ENCODE results near the gene PARD3.

PARD3 gene

DNA sequence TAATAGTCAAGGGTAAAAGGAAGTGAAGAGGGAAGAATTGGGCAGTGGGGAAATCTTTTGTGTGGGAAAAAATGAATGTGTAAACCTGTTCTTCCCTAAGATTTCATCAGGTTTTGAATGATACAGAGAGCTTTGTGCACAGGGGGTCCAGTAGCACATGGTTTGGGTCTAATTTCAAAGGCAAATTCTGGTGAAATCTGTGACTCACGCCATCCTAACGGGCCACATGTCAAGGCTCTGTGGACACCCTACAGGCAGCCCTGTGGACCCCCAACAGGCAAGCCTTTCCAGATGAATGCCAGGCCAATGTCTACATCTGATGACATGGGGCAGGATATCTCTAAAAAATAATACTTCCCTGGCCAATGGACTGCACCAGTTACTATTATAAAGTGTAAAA is 309.8 kb downstream of the PARD3 start:
- Histone ChIP-seq H3K9me3 (ENCODE audit: control insufficient read depth in 1 of 2, low read length in 2 of 2) (no peaks in the 10 kb centered on the region), H3K27ac (ENCODE audit: low read depth, low read length) (no peak overlapping the region), H3K36me3 (ENCODE audit: control insufficient read depth in 1 of 2, insufficient read depth in 2 of 2, low read length in 2 of 2) (no peaks in the 10 kb centered on the region), H3K4me1 (ENCODE audit: control insufficient read depth in 1 of 2, insufficient read depth in 2 of 2, low read length in 2 of 2) (peaks cover 0 to 6% of the 10 kb centered on the region in 2 donors), H3K4me3 (ENCODE audit: low read depth in 1 of 2, low read length in 2 of 2) (no peak overlapping the region), H3K27me3 (ENCODE audit: control insufficient read depth in 1 of 2, insufficient read depth in 2 of 2, low read length in 2 of 2) (no peaks in the 10 kb centered on the region), H3K9ac (ENCODE audit: low read depth in 1 of 2, low read length in 2 of 2) (no peak overlapping the region)

DNA sequence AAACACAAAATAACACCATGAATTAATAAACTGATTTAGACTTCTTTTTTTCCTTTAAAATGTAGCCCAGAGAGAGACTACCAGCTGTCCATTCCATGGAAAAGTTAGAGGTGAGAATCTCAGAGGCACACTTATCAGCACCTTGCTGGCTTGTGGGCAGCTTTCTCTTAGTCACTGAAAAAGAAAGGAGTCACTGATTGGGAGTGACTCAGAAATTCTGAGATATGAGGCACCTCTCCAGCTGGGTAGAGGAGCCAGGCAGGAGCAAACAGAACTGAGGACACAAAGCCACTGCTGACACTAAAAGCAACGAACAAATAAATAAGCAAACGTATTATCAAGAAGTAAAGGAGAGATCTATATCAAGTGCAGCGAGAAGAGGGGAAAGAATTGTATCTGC is 310.6 kb downstream of the PARD3 start:
- H3K4me3 ChIP-seq (ENCODE audit: low read depth in 1 of 2, low read length in 2 of 2) = no peak overlapping the region
- H3K36me3 ChIP-seq (ENCODE audit: control insufficient read depth in 1 of 2, insufficient read depth in 2 of 2, low read length in 2 of 2) = no peaks in the 10 kb centered on the region
- peaks cover 0 to 6% of the 10 kb centered on the region in 2 donors for H3K4me1 ChIP-seq (ENCODE audit: control insufficient read depth in 1 of 2, insufficient read depth in 2 of 2, low read length in 2 of 2)
- no peaks in the 10 kb centered on the region for H3K27me3 ChIP-seq (ENCODE audit: control insufficient read depth in 1 of 2, insufficient read depth in 2 of 2, low read length in 2 of 2)
- no peaks in the 10 kb centered on the region for H3K9me3 ChIP-seq (ENCODE audit: control insufficient read depth in 1 of 2, low read length in 2 of 2)
- no peak overlapping the region for H3K9ac ChIP-seq (ENCODE audit: low read depth in 1 of 2, low read length in 2 of 2)
- H3K27ac ChIP-seq (ENCODE audit: low read depth, low read length) = no peak overlapping the region

DNA sequence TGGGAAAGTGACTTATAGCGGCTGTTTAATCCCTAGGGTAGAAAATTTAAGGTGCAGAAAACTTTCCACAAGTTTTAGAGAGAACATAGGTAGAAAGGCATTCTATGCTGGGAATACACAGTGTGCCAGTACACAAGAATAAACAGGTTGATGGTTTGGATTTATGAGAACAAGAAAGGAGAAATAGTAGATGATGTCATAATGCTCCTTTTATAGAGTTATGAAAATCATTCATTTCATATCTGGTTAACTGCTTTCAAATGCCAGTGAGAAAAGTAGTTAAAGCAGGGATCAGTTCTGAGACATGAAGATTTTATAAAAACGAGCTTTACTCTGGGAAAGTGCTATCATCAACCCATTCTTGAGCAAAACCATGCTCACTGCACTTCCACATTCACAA is 311.4 kb downstream of the PARD3 start:
- Histone ChIP-seq H3K4me1 (ENCODE audit: control insufficient read depth in 1 of 2, insufficient read depth in 2 of 2, low read length in 2 of 2) (peaks cover 0 to 6% of the 10 kb centered on the region in 2 donors), H3K9ac (ENCODE audit: low read depth in 1 of 2, low read length in 2 of 2) (no peak overlapping the region), H3K4me3 (ENCODE audit: low read depth in 1 of 2, low read length in 2 of 2) (no peak overlapping the region), H3K27me3 (ENCODE audit: control insufficient read depth in 1 of 2, insufficient read depth in 2 of 2, low read length in 2 of 2) (no peaks in the 10 kb centered on the region), H3K36me3 (ENCODE audit: control insufficient read depth in 1 of 2, insufficient read depth in 2 of 2, low read length in 2 of 2) (no peaks in the 10 kb centered on the region), H3K27ac (ENCODE audit: low read depth, low read length) (no peak overlapping the region), H3K9me3 (ENCODE audit: control insufficient read depth in 1 of 2, low read length in 2 of 2) (no peaks in the 10 kb centered on the region)

DNA sequence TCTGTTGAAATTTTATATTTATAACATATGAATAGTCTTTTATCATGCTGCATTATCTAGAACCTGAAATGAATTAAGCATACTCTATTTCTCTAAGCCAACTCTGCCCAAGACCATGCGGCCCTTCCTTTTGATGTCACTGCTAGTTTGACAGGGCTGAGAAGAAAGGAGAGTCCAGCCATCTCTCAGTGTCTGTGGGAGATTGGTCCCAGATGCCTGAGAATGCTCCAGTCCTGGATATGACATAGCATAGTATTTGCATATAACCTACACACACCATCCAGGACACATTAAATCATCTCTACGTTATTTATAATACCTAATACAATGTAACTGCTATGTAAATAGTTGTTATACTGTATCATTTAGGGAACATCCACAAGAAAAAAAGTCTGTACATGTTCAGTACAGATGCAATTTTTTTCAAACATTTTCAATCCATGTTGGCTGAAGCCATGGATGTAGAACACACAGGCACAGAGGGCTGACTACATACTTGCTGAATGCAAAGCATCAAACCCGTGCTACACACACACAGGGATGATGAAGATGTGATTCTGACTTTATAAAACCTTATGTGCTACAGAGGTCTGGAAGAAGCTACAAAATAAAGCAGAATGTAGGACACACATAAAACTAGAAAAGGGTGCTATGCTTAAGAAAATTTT is 315.4 kb downstream of the PARD3 start:
- Histone ChIP-seq H3K4me3 (ENCODE audit: low read depth in 1 of 2, low read length in 2 of 2) (no peak overlapping the region), H3K27ac (ENCODE audit: low read depth, low read length) (no peak overlapping the region)

DNA sequence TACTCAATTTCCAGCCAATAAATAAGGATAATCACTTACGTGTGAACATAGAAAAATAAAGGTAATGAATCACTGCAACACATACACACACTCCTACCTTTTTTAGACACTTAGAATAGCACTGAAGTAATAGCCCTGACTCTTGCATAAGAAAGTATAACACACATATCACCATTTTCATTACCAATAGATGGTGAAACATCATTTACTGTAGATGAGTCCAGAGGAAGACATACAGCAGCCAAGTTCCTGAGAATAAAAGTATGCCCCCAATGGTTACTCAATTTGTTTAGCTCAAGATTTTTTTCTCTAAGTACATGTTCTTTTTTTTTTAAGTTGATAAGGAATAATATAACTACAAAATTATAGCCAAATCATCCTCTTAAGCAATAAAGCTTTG is 316.3 kb downstream of the PARD3 start:
- Histone ChIP-seq H3K4me1 (ENCODE audit: control insufficient read depth in 1 of 2, insufficient read depth in 2 of 2, low read length in 2 of 2) (no peaks in the 10 kb centered on the region), H3K36me3 (ENCODE audit: control insufficient read depth in 1 of 2, insufficient read depth in 2 of 2, low read length in 2 of 2) (no peaks in the 10 kb centered on the region), H3K27me3 (ENCODE audit: control insufficient read depth in 1 of 2, insufficient read depth in 2 of 2, low read length in 2 of 2) (no peaks in the 10 kb centered on the region), H3K9ac (ENCODE audit: low read depth in 1 of 2, low read length in 2 of 2) (no peak overlapping the region), H3K9me3 (ENCODE audit: control insufficient read depth in 1 of 2, low read length in 2 of 2) (no peaks in the 10 kb centered on the region), H3K27ac (ENCODE audit: low read depth, low read length) (no peak overlapping the region), H3K4me3 (ENCODE audit: low read depth in 1 of 2, low read length in 2 of 2) (no peak overlapping the region)

More for the DNA sequence above, 315.4 kb downstream of the PARD3 start:
- Histone ChIP-seq H3K4me1 (ENCODE audit: control insufficient read depth in 1 of 2, insufficient read depth in 2 of 2, low read length in 2 of 2) (peaks cover 0 to 4% of the 10 kb centered on the region in 2 donors), H3K9ac (ENCODE audit: low read depth in 1 of 2, low read length in 2 of 2) (no peak overlapping the region), H3K9me3 (ENCODE audit: control insufficient read depth in 1 of 2, low read length in 2 of 2) (no peaks in the 10 kb centered on the region), H3K27me3 (ENCODE audit: control insufficient read depth in 1 of 2, insufficient read depth in 2 of 2, low read length in 2 of 2) (no peaks in the 10 kb centered on the region), H3K36me3 (ENCODE audit: control insufficient read depth in 1 of 2, insufficient read depth in 2 of 2, low read length in 2 of 2) (no peaks in the 10 kb centered on the region)

DNA sequence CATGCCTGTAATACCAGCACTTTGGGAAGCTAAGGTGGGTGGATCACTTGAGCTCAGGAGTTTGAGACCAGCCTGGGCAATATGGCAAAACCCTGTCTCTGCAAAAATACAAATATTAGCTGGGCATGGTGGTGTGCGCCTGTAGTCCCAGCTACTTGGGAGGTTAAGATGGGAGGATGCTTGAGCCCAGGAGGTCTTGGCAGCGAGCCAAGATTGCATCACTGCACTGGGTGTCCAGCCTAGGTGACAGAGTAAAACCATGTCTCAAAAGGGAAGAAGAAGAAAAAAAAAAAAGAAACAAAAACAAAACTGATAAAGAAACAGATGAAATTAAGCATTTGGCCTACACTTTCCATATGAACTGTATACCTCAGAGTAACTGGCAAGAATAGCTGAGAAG is 319.2 kb downstream of the PARD3 start:
- Histone ChIP-seq H3K4me1 (ENCODE audit: control insufficient read depth in 1 of 2, insufficient read depth in 2 of 2, low read length in 2 of 2) (no peaks in the 10 kb centered on the region), H3K9ac (ENCODE audit: low read depth in 1 of 2, low read length in 2 of 2) (no peak overlapping the region), H3K9me3 (ENCODE audit: control insufficient read depth in 1 of 2, low read length in 2 of 2) (no peaks in the 10 kb centered on the region), H3K4me3 (ENCODE audit: low read depth in 1 of 2, low read length in 2 of 2) (no peak overlapping the region), H3K36me3 (ENCODE audit: control insufficient read depth in 1 of 2, insufficient read depth in 2 of 2, low read length in 2 of 2) (no peaks in the 10 kb centered on the region), H3K27ac (ENCODE audit: low read depth, low read length) (no peak overlapping the region), H3K27me3 (ENCODE audit: control insufficient read depth in 1 of 2, insufficient read depth in 2 of 2, low read length in 2 of 2) (no peaks in the 10 kb centered on the region)

DNA sequence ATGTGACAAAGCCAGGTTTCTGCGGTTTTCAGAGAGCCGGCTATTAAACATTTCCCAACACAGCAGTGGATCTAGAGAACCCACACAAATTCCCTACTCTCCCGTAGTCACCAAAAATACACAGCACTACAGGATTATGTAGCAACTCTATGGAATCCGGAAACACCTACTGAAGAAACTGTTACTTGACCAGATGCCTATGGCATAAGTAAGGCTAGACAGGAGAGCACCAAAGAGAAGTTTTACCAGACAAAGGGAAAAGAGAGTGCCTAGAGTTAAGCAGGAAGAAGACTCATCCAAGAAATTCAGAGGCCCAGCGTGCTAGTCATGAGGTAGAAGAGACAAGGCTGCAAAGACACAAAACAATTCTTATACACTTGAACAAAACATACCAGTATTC is 321.1 kb downstream of the PARD3 start:
- Histone ChIP-seq H3K36me3 (ENCODE audit: control insufficient read depth in 1 of 2, insufficient read depth in 2 of 2, low read length in 2 of 2) (no peaks in the 10 kb centered on the region), H3K4me1 (ENCODE audit: control insufficient read depth in 1 of 2, insufficient read depth in 2 of 2, low read length in 2 of 2) (no peaks in the 10 kb centered on the region), H3K27me3 (ENCODE audit: control insufficient read depth in 1 of 2, insufficient read depth in 2 of 2, low read length in 2 of 2) (no peaks in the 10 kb centered on the region), H3K27ac (ENCODE audit: low read depth, low read length) (no peak overlapping the region), H3K9me3 (ENCODE audit: control insufficient read depth in 1 of 2, low read length in 2 of 2) (no peaks in the 10 kb centered on the region), H3K4me3 (ENCODE audit: low read depth in 1 of 2, low read length in 2 of 2) (no peak overlapping the region), H3K9ac (ENCODE audit: low read depth in 1 of 2, low read length in 2 of 2) (no peak overlapping the region)

DNA sequence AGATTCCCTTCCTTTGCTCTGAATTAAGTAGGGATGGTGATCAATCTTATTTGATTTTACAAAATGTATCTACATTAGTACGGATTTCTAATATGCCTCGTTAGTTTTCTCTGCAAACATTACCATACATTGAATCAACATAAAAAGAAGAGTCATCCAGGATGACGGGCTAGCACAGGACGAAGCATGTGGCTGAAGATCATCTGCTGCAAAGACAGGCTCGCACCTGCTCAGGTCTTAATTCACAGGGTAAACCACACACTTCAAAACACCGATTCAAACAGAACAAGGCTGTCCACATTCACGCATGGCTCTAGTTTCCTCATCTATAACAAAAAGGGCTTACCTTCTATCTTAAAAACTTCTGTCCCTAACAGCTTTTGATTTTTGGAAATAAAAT is 323.0 kb downstream of the PARD3 start:
- H3K4me1 ChIP-seq (ENCODE audit: control insufficient read depth in 1 of 2, insufficient read depth in 2 of 2, low read length in 2 of 2) = no peaks in the 10 kb centered on the region
- H3K9me3 ChIP-seq (ENCODE audit: control insufficient read depth in 1 of 2, low read length in 2 of 2) = no peaks in the 10 kb centered on the region
- H3K4me3 ChIP-seq (ENCODE audit: low read depth in 1 of 2, low read length in 2 of 2) = no peak overlapping the region
- H3K9ac ChIP-seq (ENCODE audit: low read depth in 1 of 2, low read length in 2 of 2) = no peak overlapping the region
- H3K27ac ChIP-seq (ENCODE audit: low read depth, low read length) = no peak overlapping the region
- no peaks in the 10 kb centered on the region for H3K36me3 ChIP-seq (ENCODE audit: control insufficient read depth in 1 of 2, insufficient read depth in 2 of 2, low read length in 2 of 2)
- H3K27me3 ChIP-seq (ENCODE audit: control insufficient read depth in 1 of 2, insufficient read depth in 2 of 2, low read length in 2 of 2) = no peaks in the 10 kb centered on the region

DNA sequence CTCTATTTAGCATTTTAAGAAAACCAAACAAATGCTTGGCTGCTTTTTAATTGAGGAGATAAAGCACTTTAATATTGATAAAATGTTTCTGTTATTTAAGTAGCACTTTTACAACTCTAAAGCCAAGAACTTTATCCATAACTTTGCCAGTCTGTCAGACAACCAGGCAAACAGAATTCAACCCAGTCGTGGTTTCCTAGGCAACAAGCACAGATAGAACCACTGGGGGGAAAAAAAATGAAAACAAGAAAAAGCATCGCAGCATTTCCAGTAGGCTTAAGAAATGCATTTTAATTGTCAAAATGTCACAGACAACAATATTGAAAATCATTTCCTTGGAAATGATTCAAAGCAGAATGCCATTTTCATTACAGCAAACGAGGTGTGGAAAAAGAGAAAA is 323.4 kb downstream of the PARD3 start:
- Histone ChIP-seq H3K4me1 (ENCODE audit: control insufficient read depth in 1 of 2, insufficient read depth in 2 of 2, low read length in 2 of 2) (no peaks in the 10 kb centered on the region), H3K27me3 (ENCODE audit: control insufficient read depth in 1 of 2, insufficient read depth in 2 of 2, low read length in 2 of 2) (no peaks in the 10 kb centered on the region), H3K36me3 (ENCODE audit: control insufficient read depth in 1 of 2, insufficient read depth in 2 of 2, low read length in 2 of 2) (no peaks in the 10 kb centered on the region), H3K9me3 (ENCODE audit: control insufficient read depth in 1 of 2, low read length in 2 of 2) (no peaks in the 10 kb centered on the region), H3K4me3 (ENCODE audit: low read depth in 1 of 2, low read length in 2 of 2) (no peak overlapping the region), H3K27ac (ENCODE audit: low read depth, low read length) (no peak overlapping the region), H3K9ac (ENCODE audit: low read depth in 1 of 2, low read length in 2 of 2) (no peak overlapping the region)

DNA sequence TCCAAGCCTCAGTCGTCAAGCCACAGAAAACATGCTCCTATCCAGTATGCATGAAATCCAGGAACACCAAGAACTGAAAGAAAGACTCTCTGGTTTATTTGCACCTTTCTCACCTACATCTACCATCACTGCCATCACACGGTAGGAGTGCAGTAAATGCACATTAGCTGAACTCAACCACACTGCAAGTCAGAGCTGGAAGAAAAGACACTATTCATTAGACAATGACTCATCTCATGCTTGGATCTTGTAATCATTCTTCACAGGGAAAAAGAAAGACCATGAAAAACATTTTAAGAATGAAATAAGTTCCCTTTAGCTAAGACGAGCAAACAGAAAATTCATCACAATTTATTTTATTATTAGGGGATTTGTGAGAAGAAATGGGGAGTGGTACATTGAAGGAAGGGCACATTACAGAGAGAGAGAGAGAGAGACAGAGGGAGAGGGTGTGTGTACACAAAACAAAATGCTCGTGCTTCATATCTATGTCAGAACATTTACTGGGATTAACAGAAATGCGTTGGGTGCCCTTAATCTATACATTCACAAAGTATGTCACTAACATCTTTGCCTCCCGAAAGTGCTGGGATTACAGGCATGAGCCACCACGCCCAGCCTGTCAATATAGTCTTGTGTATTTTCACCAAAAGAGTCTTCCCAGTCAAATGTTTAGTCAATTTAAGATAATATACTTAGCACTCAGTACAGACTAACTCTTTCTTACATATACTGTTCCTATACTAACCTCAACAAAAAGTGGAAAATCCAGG is 324.9 kb downstream of the PARD3 start:
- H3K9ac ChIP-seq (ENCODE audit: low read depth in 1 of 2, low read length in 2 of 2) = no peak overlapping the region
- no peak overlapping the region for H3K4me3 ChIP-seq (ENCODE audit: low read depth in 1 of 2, low read length in 2 of 2)
- no peaks in the 10 kb centered on the region for H3K4me1 ChIP-seq (ENCODE audit: control insufficient read depth in 1 of 2, insufficient read depth in 2 of 2, low read length in 2 of 2)
- no peaks in the 10 kb centered on the region for H3K36me3 ChIP-seq (ENCODE audit: control insufficient read depth in 1 of 2, insufficient read depth in 2 of 2, low read length in 2 of 2)
- H3K27me3 ChIP-seq (ENCODE audit: control insufficient read depth in 1 of 2, insufficient read depth in 2 of 2, low read length in 2 of 2) = no peaks in the 10 kb centered on the region
- H3K9me3 ChIP-seq (ENCODE audit: control insufficient read depth in 1 of 2, low read length in 2 of 2) = no peaks in the 10 kb centered on the region
- no peak overlapping the region for H3K27ac ChIP-seq (ENCODE audit: low read depth, low read length)

Data from duodenal mucosa (tissue), 2 donors.